C4-2B (cell line): Measurements from ENCODE around the gene BABAM2.

Experiments used
- ZFX ChIP-seq: fragments of 450-650 bp; IDR thresholded peaks from 2 replicates; pipeline ENCODE4 v1.6.1; 2017
- TF ChIP-seq, protein P1 (sequence below): fragments of 450-650 bp; conservative IDR thresholded peaks from 2 replicates; pipeline ENCODE4 v1.5.1; 2017; ENCODE audit warnings: mild to moderate bottlenecking

DNA sequence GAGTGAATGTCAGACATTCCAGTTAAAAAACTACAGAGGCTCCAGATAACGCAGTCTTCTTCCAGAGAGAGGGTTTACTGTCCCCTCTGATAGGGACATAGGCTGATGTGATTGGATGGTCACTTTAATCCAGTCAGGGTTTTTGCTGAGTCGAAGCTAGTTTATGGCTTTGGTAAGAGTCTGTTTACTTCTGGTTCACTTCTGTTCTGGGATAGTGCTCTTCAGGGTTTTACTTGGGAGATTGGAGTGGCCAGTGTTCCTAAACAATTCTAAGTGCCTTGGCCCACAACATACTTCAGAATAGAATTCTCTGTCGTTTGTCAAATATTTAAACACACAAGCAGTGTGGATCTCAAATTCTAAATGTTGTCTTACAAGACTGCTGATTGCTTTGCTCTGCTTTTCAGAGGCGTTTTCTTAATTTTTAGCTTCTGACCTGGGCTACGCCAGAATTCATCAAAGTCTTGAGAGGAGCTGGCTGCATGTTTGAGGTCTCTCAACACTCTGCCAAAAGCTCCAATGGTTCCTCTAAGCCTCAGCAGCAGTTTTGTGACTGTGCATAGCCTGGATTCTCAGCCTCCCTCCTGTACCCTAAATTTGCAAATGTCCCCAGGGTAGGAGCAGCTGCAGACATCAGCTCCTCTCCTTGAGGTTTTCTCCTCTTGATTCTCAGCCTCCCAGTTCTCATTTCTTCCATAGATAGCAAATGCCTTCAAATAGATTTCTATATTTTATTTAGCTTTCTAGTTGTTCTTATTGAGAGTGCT, 105.8 kb downstream of the BABAM2 start:
- TF ChIP-seq, protein P1, sequence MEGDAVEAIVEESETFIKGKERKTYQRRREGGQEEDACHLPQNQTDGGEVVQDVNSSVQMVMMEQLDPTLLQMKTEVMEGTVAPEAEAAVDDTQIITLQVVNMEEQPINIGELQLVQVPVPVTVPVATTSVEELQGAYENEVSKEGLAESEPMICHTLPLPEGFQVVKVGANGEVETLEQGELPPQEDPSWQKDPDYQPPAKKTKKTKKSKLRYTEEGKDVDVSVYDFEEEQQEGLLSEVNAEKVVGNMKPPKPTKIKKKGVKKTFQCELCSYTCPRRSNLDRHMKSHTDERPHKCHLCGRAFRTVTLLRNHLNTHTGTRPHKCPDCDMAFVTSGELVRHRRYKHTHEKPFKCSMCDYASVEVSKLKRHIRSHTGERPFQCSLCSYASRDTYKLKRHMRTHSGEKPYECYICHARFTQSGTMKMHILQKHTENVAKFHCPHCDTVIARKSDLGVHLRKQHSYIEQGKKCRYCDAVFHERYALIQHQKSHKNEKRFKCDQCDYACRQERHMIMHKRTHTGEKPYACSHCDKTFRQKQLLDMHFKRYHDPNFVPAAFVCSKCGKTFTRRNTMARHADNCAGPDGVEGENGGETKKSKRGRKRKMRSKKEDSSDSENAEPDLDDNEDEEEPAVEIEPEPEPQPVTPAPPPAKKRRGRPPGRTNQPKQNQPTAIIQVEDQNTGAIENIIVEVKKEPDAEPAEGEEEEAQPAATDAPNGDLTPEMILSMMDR, result no peak
- TF ChIP-seq ZFX, result no peak
